Progenitor cell of endocrine pancreas (in vitro differentiated cells): ENCODE data around the gene AATK. TPM values are rescaled to one million over a fixed set of nuclear protein-coding genes. Genes with fewer than 3 reads are reported as not detected.
"Not testable (repeated sequence)": the region's sequence is repeated elsewhere in the genome, so short reads cannot be mapped to it uniquely, and the experiment has no call there.

Experiments used
- DNase-seq: peaks from one replicate; pipeline ENCODE4 v3.0.0; 2021; ENCODE audit warnings: low spot score; ENCODE audit not compliant: unreplicated experiment
- H3K27ac Mint-ChIP-seq: 2 replicates; pipeline ENCODE4 v1.8.0; 2021; ENCODE audit warnings: mild to moderate bottlenecking, moderate library complexity, mixed read lengths
- H3K27me3 Mint-ChIP-seq: 2 replicates; pipeline ENCODE4 v1.8.0; 2021; ENCODE audit warnings: mixed read lengths
- H3K36me3 Mint-ChIP-seq: 2 replicates; pipeline ENCODE4 v1.8.0; 2022; ENCODE audit warnings: mixed read lengths; ENCODE audit not compliant: insufficient read depth
- H3K4me1 Mint-ChIP-seq: 2 replicates; pipeline ENCODE4 v1.8.0; 2021; ENCODE audit warnings: low read depth, mixed read lengths
- H3K4me3 Mint-ChIP-seq: 2 replicates; pipeline ENCODE4 v1.8.0; 2021; ENCODE audit warnings: low read depth, mild to moderate bottlenecking, moderate library complexity, mixed read lengths
- H3K9me3 Mint-ChIP-seq: 2 replicates; pipeline ENCODE4 v1.8.0; 2021; ENCODE audit warnings: low read depth, mixed read lengths
- CTCF ChIP-seq: fragments of 200-600 bp; sonication (generic); IDR thresholded peaks from one replicate; pipeline ENCODE4 v1.5.0; 2021; ENCODE audit warnings: antibody characterized with exemption, mild to moderate bottlenecking; ENCODE audit not compliant: unreplicated experiment
- total RNA-seq: library from RNA; stranded (reverse); gene quantifications from 2 replicates; pipeline ENCODE4 v1.2.1, GENCODE V29; 2021

Gene AATK
- total RNA-seq, 1 donor from 2014 or later = 12.9 TPM

DNA sequence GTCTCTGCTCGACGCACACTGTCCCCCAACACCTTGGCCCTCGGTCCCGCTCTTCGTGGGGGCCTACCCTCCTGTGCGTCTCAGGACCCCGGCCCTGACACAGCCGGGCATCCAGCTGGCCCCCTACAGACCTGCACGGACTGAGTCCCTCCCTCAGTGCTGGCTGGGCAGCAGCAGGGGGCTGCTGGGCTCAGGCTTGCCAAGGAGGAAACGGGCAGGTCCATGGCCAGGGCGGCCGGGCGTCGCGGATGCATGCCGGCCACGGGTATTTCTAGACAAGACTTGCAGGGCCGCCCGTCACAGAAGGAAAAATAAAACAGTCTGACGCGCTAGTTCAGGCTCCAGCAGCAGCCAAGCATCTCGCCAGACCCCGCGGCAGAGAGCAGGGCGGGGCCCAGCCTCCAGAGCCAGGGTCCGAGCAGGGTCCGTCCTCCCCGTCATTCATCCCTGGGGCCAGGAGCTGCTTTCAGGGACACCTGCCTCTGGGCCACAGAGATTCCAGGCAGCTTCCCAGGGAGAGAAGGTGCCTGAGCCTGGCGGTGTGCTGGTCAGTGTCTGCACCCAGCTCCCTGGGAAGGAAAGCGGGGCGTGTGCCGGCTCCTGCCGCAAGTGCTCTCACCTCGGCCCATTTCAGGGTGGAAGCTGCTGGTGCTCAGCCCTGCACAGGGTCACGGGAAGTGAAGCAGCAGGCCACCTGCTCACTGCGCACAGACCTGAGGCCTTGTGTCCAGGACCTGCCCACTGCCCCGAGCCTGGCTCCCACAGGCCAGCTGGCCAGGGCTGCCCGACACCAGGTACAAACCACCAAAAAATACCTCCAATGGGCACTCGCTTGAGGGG is 8.0 kb downstream of the AATK start:
- Mint-ChIP-seq H3K36me3 (no peaks in the 10 kb centered on the region), H3K4me1 (no peaks in the 10 kb centered on the region), H3K4me3 (no peak overlapping the region), H3K27ac (no peak overlapping the region), H3K27me3 (no peaks in the 10 kb centered on the region), H3K9me3 (no peaks in the 10 kb centered on the region)
- TF ChIP-seq CTCF = no peak
- no peak for DNase-seq

- Mint-ChIP-seq H3K4me1 (no peaks in the 10 kb centered on the region), H3K27me3 (no peaks in the 10 kb centered on the region), H3K4me3 (no peak overlapping the region), H3K36me3 (no peaks in the 10 kb centered on the region), H3K27ac (no peak overlapping the region), H3K9me3 (no peaks in the 10 kb centered on the region)
- TF ChIP-seq CTCF = no peak
- no peak for DNase-seq
Measured at GRCh38 chr17:81156866-81157805, 8.9 kb downstream of the AATK start.

DNA sequence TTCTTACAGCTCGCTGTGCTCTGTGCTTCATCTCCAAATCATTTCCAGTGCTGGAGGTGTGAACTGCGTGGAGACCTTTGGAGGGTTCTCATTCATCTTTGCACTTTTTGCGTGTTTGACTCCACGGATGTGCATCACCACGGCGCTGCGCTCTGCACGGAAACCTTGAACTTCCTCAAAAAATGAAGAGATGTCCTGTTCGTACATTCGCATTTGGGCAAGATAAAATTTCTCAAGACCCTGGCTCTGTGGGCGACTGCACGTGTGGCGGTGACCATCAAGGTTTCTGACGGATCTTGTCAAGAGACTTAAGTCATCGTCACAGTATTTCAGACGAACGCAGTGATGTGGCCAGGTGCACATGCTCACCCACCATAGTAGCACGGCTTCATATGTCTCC is 11.1 kb downstream of the AATK start:
- H3K27ac Mint-ChIP-seq = no peak overlapping the region
- no peaks in the 10 kb centered on the region for H3K36me3 Mint-ChIP-seq
- no peak overlapping the region for H3K4me3 Mint-ChIP-seq
- H3K9me3 Mint-ChIP-seq = no peaks in the 10 kb centered on the region
- no peak for DNase-seq
- no peaks in the 10 kb centered on the region for H3K4me1 Mint-ChIP-seq
- TF ChIP-seq CTCF = no peak
- H3K27me3 Mint-ChIP-seq = no peaks in the 10 kb centered on the region

DNA sequence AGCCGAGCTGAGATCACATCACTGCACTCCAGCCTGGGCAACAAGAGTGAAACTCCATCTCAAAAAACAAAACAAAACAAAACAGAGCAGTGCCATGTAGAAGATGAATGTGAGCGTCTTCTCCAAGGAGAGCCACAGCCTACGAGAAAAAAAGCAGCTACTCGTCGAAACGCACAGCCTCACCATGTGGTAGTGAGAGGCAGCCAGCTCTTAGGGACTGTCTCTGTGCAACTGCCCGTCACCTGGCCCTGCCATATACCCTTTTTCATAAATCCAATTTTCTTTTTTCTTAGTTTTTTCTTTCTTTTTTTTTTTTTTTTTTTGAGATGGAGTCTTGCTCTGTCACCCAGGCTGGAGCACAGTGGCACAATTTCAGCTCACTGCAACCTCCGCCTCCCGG is 12.0 kb downstream of the AATK start:
- H3K4me3 Mint-ChIP-seq, H3K9me3 Mint-ChIP-seq, H3K36me3 Mint-ChIP-seq, H3K27me3 Mint-ChIP-seq, H3K4me1 Mint-ChIP-seq, DNase-seq, H3K27ac Mint-ChIP-seq: not testable (repeated sequence)

DNA sequence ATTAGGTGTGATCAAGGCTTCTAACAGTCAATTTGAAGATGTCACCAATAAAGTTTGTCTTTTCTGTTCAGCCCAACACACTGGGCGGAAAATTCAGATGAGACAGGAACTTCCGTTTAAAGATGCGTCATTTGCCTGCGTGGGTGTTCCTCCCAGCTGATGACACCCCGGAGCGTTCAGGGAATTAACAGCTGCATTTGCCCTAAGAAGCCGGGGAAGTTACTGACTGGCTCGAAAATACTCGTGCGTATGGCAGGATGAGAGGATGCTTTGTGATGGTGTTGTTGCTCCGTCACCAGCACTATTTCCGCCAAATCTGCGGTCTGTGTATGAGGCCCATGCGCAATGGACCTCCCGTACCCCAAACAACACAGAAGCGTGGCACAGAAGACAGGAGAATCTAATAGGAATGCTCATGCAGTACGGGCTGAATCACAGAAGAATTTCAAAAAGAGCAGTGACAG is 12.6 kb downstream of the AATK start:
- Mint-ChIP-seq H3K36me3 (no peaks in the 10 kb centered on the region), H3K9me3 (no peaks in the 10 kb centered on the region), H3K4me1 (no peaks in the 10 kb centered on the region), H3K27ac (no peak overlapping the region), H3K4me3 (no peak overlapping the region), H3K27me3 (no peaks in the 10 kb centered on the region)
- TF ChIP-seq CTCF = no peak
- DNase-seq = no peak
